GM12878 (cell line): ENCODE measurements around the gene SLC2A8. TPM values are rescaled to one million over a fixed set of nuclear protein-coding genes. Genes with fewer than 3 reads are reported as not detected.

ENCODE experiments used
- ATAC-seq: fragments of 200-7000 bp; cut with Tn5 transposase; 3 replicates; pipeline ENCODE4 v1.9.1; 2020; ENCODE audit warnings: mild to moderate bottlenecking, moderate library complexity
- BruUV-seq: library from RNA; stranded (reverse); fragments of 400-500 nt; replicated peaks from 2 replicates; lab custom pipeline; 2021; lab: Mats Ljungman, UMichigan
- CTCF ChIA-PET: fragments of 300-600 bp; sonication (Branson Sonifier 250); formaldehyde crosslinking; extraction: SDS; loops from one replicate; lab custom pipeline; 2021; ENCODE audit warnings: inconsistent platforms; lab: Yijun Ruan, JAX
- POLR2A ChIA-PET: fragments of 350-600 bp; formaldehyde crosslinking; extraction: SDS; loops from one replicate; lab custom pipeline; 2021; ENCODE audit warnings: inconsistent platforms; lab: Charles Lee
- RAD21 ChIA-PET: fragments of 300-600 bp; sonication (Branson Sonifier 250); formaldehyde crosslinking; loops from one replicate; lab custom pipeline; 2023; ENCODE audit warnings: antibody characterized with exemption; ENCODE audit not compliant: unreplicated experiment; lab: Charles Lee
- SMC1A ChIA-PET: fragments of 300-600 bp; sonication (Branson Sonifier 250); formaldehyde crosslinking; loops from one replicate; lab custom pipeline; 2023; ENCODE audit not compliant: unreplicated experiment, uncharacterized antibody; lab: Charles Lee
- DNase-seq: peaks from one replicate; pipeline ENCODE4 v3.0.0-alpha.2; 2011; ENCODE audit warnings: low read depth, low spot score
- FAIRE-seq: peaks from 3 replicates; lab custom pipeline; 2011; peaks lifted over from hg19 to GRCh38; lab: Jason Lieb, UNC
- H2AFZ ChIP-seq: 2 replicates; pipeline ENCODE4 v1.6.0; 2011; ENCODE audit warnings: low read depth, low read length, control low read depth; ENCODE audit not compliant: control insufficient read depth
- H3K27ac ChIP-seq: 2 replicates; pipeline ENCODE4 v1.5.1; 2011; ENCODE audit warnings: control low read depth; ENCODE audit not compliant: control insufficient read depth, insufficient read depth
- H3K27me3 ChIP-seq, 2 experiments: replicated peaks in 1 of 2; 2 replicates each; pipeline versions ENCODE4 v1.6.0 to v1.6.1; 2011; ENCODE audit warnings: low read length in 1 of 2; ENCODE audit not compliant: control insufficient read depth in 2 of 2, insufficient read depth in 2 of 2
- H3K36me3 ChIP-seq, 2 experiments: 2 replicates each; pipeline ENCODE4 v1.5.1; 2011; ENCODE audit warnings: low read length in 1 of 2; ENCODE audit not compliant: control insufficient read depth in 2 of 2, insufficient read depth in 2 of 2
- H3K4me1 ChIP-seq: 2 replicates; pipeline ENCODE4 v1.6.1; 2011; ENCODE audit warnings: mild to moderate bottlenecking, low read length, moderate library complexity, mixed read lengths; ENCODE audit not compliant: control insufficient read depth, insufficient read depth
- H3K4me2 ChIP-seq: 2 replicates; pipeline ENCODE4 v1.6.0; 2011; ENCODE audit warnings: control low read depth; ENCODE audit not compliant: control insufficient read depth, insufficient read depth
- H3K4me3 ChIP-seq: fragments of 200-600 bp; sonication (generic); 2 replicates; pipeline ENCODE4 v1.5.1; 2016
- H3K79me2 ChIP-seq: 2 replicates; pipeline ENCODE4 v1.6.0; 2011; ENCODE audit warnings: low read length; ENCODE audit not compliant: control insufficient read depth, insufficient read depth
- H3K9ac ChIP-seq: 2 replicates; pipeline ENCODE4 v1.8.0; 2011; ENCODE audit warnings: low read length, control low read depth, mixed read lengths; ENCODE audit not compliant: control insufficient read depth, insufficient read depth
- H3K9me3 ChIP-seq: replicated peaks from 3 replicates; pipeline ENCODE4 v1.5.1; 2011; ENCODE audit warnings: mild to moderate bottlenecking, low read length; ENCODE audit not compliant: control insufficient read depth, insufficient read depth
- H4K20me1 ChIP-seq: 2 replicates; pipeline ENCODE4 v1.6.0; 2011; ENCODE audit not compliant: control insufficient read depth, insufficient read depth
- CHD1 ChIP-seq: IDR thresholded peaks from 2 replicates; pipeline ENCODE4 v1.6.1; 2012; ENCODE audit warnings: low read depth, low read length, improper control_type of control experiment
- CHD4 ChIP-seq: fragments of 200-600 bp; sonication (generic); IDR thresholded peaks from 2 replicates; pipeline ENCODE4 v1.6.1; 2016; ENCODE audit warnings: mild to moderate bottlenecking
- FOXM1 ChIP-seq: IDR thresholded peaks from 2 replicates; pipeline ENCODE4 v1.6.1; 2012; ENCODE audit warnings: low read depth, mild to moderate bottlenecking, inconsistent platforms, low read length, moderate library complexity
- MTA2 ChIP-seq: fragments of 450-650 bp; IDR thresholded peaks from 2 replicates; pipeline ENCODE4 v1.6.1; 2016; ENCODE audit warnings: low read depth, mild to moderate bottlenecking, moderate library complexity
- MTA3 ChIP-seq: IDR thresholded peaks from 2 replicates; pipeline ENCODE4 v1.6.1; 2012; ENCODE audit warnings: low read length, inconsistent platforms, borderline replicate concordance
- MYC ChIP-seq: IDR thresholded peaks from 2 replicates; pipeline ENCODE4 v1.6.1; 2011; ENCODE audit warnings: mild to moderate bottlenecking, low read length, moderate library complexity, inconsistent platforms; ENCODE audit not compliant: insufficient read depth, insufficient replicate concordance, insufficient read length, severe bottlenecking
- NFXL1 ChIP-seq: fragments of 450-650 bp; IDR thresholded peaks from 2 replicates; pipeline ENCODE4 v1.6.1; 2017; ENCODE audit warnings: antibody characterized with exemption, mild to moderate bottlenecking, borderline replicate concordance
- NFYB ChIP-seq: IDR thresholded peaks from 2 replicates; pipeline ENCODE4 v1.6.1; 2011; ENCODE audit warnings: low read depth, mild to moderate bottlenecking, low read length, improper control_type of control experiment, moderate library complexity; ENCODE audit not compliant: insufficient read depth
- RUNX3 ChIP-seq: IDR thresholded peaks from 2 replicates; pipeline ENCODE4 v1.6.1; 2012; ENCODE audit warnings: low read length, inconsistent platforms
- SREBF1 ChIP-seq: IDR thresholded peaks from 2 replicates; pipeline ENCODE4 v1.6.1; 2012; ENCODE audit warnings: mild to moderate bottlenecking, low read length
- TCF3 ChIP-seq: IDR thresholded peaks from 2 replicates; pipeline ENCODE4 v1.6.1; 2012; ENCODE audit warnings: low read depth, mild to moderate bottlenecking, low read length, borderline replicate concordance; ENCODE audit not compliant: insufficient read depth
- TCF7 ChIP-seq: IDR thresholded peaks from 2 replicates; pipeline ENCODE4 v1.6.1; 2014; ENCODE audit warnings: antibody characterized with exemption, borderline replicate concordance
- ZNF24 ChIP-seq: fragments of 450-650 bp; IDR thresholded peaks from 2 replicates; pipeline ENCODE4 v1.6.1; 2017; ENCODE audit warnings: antibody characterized with exemption, mild to moderate bottlenecking
- ZSCAN29 ChIP-seq: fragments of 450-650 bp; IDR thresholded peaks from 2 replicates; pipeline ENCODE4 v1.6.1; 2017; ENCODE audit warnings: mild to moderate bottlenecking, moderate library complexity
- WGBS: methylation state at CpG from one replicate; pipeline ENCODE4 v1.1.6; 2016; ENCODE audit warnings: low lambda C conversion rate; ENCODE audit not compliant: insufficient replicate concordance, insufficient coverage; ENCODE audit errors: missing lambda C conversion rate; 5-methylcytosine and 5-hydroxymethylcytosine counted together
- in situ Hi-C: fragments of 300-500 bp; cut with MboI; formaldehyde crosslinking; loops from 9 replicates; pipeline ENCODE4 v1.14.3; 2018; ENCODE audit warnings: mixed read lengths
- intact Hi-C: fragments of 100-400 bp; cut with micrococcal nuclease; formaldehyde crosslinking; loops from one replicate; pipeline ENCODE4 v1.14.2; 2022; ENCODE audit not compliant: unreplicated experiment
- polyA plus RNA-seq, 11 experiments: library from polyadenylated mRNA; depleted of rRNA in 4 of 11; unstranded in 6 of 11; stranded (reverse) in 5 of 11; fragments of >200 nt; fragmentation: Nextera tagmentation in 4 of 11; fragmentation: Illumina TruSeq in 1 of 11; extraction: Ambion mirVana in 4 of 11; extraction: Trizol in 1 of 11; gene quantifications; 1 replicate in 1 of 11; 2 replicates in 10 of 11; pipeline versions ENCODE4 v1.2.1 to v1.2.3, GENCODE V29; 2011 to 2016; ENCODE audit warnings: inconsistent platforms in 2 of 11, missing spikeins in 2 of 11, low read depth in 1 of 11
- total RNA-seq, 4 experiments: library from RNA; depleted of rRNA in 3 of 4; stranded (reverse); fragments of >200 nt in 3 of 4; fragmentation: Illumina TruSeq in 1 of 4; extraction: Trizol in 1 of 4; gene quantifications; 2 replicates each; pipeline versions ENCODE4 v1.2.1 to v1.2.3, GENCODE V29; 2013 to 2021
- TF ChIP-seq, protein P1 (sequence below): fragments of 450-650 bp; IDR thresholded peaks from 2 replicates; pipeline ENCODE4 v1.6.1; 2017; ENCODE audit warnings: antibody characterized with exemption, mild to moderate bottlenecking, moderate library complexity
- TF ChIP-seq, protein P2 (sequence below): fragments of 450-650 bp; formaldehyde crosslinking; IDR thresholded peaks from 2 replicates; pipeline ENCODE4 v1.4.0; 2020; ENCODE audit warnings: mild to moderate bottlenecking, moderate library complexity
- TF ChIP-seq, protein P3 (sequence below): IDR thresholded peaks from 2 replicates; pipeline ENCODE4 v1.6.1; 2011; ENCODE audit warnings: low read depth, mild to moderate bottlenecking, low read length, moderate library complexity, borderline replicate concordance; ENCODE audit errors: extremely low read depth

SLC2A8 gene
- total and polyA plus RNA-seq, 10 of the 15 experiments (the other 5 are each of a cell fraction or from before 2014, with no cell fraction given), result 0.31 to 22.7 (median 10.0) TPM

DNA sequence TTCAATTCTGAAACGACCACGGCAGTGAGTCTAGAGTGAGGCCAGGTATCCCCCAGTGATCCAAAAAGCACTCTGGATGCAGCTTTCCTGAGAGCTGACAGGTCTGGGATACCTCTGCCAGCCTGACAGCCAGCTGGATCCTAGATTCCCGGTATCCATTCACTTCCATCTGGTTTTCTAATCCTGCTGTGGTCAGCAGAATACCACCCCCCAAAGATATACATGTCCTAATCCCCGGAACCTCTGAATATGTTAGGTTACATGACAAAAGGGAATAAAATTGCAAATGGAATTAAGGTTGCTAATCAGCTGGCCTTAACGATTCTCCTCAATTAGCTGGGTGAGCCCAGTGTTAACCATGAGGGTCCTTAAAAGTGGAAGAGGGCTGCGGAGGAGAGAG lies 25.8 kb downstream of the SLC2A8 start:
- no TSS peak for BruUV-seq
- Histone ChIP-seq H3K9me3 (no peaks in the 10 kb centered on the region), H3K4me3 (peak overlapping the region; percentile 90), H3K27me3 (no peaks in the 10 kb centered on the region), H3K27ac (peak overlapping the region; percentile 88; the same call in 1 of the 2 replicates), H2AFZ (no peak overlapping the region; the same call in 1 of the 2 replicates), H3K4me1 (peaks cover 13% of the 10 kb centered on the region), H3K79me2 (peaks cover 44% of the 10 kb centered on the region), H4K20me1 (no peaks in the 10 kb centered on the region), H3K9ac (peak overlapping the region; percentile 99), H3K4me2 (peak overlapping the region; percentile 92), H3K36me3 (no peaks in the 10 kb centered on the region)
- intact Hi-C loops (loop anchor here (5.0 to 10.0 kb wide), 2 partner anchors 110 to 478 kb away; no protein-coding TSS in a partner anchor), in situ Hi-C loops (no loop called here)
- CTCF ChIA-PET, result interaction anchor here (0.8 to 1.9 kb wide), 7 partner anchors 24 to 311 kb away, joined by 3 to 6 read pairs (median 4); partner anchors contain the start of genes LRSAM1, RPL12 and SLC2A8
- TF ChIP-seq NFXL1 (no peak), MYC (no peak), SREBF1 (no peak), CHD1 (no peak), TCF7 (no peak), TCF3 (no peak), ZSCAN29 (no peak), FOXM1 (no peak), MTA2 (no peak), NFYB (no peak), ZNF24 (no peak), MTA3 (no peak), CHD4 (no peak), RUNX3 (no peak)
- TF ChIP-seq, protein P1, sequence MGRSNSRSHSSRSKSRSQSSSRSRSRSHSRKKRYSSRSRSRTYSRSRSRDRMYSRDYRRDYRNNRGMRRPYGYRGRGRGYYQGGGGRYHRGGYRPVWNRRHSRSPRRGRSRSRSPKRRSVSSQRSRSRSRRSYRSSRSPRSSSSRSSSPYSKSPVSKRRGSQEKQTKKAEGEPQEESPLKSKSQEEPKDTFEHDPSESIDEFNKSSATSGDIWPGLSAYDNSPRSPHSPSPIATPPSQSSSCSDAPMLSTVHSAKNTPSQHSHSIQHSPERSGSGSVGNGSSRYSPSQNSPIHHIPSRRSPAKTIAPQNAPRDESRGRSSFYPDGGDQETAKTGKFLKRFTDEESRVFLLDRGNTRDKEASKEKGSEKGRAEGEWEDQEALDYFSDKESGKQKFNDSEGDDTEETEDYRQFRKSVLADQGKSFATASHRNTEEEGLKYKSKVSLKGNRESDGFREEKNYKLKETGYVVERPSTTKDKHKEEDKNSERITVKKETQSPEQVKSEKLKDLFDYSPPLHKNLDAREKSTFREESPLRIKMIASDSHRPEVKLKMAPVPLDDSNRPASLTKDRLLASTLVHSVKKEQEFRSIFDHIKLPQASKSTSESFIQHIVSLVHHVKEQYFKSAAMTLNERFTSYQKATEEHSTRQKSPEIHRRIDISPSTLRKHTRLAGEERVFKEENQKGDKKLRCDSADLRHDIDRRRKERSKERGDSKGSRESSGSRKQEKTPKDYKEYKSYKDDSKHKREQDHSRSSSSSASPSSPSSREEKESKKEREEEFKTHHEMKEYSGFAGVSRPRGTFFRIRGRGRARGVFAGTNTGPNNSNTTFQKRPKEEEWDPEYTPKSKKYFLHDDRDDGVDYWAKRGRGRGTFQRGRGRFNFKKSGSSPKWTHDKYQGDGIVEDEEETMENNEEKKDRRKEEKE, result no peak
- TF ChIP-seq, protein P2, sequence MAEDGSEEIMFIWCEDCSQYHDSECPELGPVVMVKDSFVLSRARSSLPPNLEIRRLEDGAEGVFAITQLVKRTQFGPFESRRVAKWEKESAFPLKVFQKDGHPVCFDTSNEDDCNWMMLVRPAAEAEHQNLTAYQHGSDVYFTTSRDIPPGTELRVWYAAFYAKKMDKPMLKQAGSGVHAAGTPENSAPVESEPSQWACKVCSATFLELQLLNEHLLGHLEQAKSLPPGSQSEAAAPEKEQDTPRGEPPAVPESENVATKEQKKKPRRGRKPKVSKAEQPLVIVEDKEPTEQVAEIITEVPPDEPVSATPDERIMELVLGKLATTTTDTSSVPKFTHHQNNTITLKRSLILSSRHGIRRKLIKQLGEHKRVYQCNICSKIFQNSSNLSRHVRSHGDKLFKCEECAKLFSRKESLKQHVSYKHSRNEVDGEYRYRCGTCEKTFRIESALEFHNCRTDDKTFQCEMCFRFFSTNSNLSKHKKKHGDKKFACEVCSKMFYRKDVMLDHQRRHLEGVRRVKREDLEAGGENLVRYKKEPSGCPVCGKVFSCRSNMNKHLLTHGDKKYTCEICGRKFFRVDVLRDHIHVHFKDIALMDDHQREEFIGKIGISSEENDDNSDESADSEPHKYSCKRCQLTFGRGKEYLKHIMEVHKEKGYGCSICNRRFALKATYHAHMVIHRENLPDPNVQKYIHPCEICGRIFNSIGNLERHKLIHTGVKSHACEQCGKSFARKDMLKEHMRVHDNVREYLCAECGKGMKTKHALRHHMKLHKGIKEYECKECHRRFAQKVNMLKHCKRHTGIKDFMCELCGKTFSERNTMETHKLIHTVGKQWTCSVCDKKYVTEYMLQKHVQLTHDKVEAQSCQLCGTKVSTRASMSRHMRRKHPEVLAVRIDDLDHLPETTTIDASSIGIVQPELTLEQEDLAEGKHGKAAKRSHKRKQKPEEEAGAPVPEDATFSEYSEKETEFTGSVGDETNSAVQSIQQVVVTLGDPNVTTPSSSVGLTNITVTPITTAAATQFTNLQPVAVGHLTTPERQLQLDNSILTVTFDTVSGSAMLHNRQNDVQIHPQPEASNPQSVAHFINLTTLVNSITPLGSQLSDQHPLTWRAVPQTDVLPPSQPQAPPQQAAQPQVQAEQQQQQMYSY (CRISPR knock-in tag), result no peak
- TF ChIP-seq, protein P3, sequence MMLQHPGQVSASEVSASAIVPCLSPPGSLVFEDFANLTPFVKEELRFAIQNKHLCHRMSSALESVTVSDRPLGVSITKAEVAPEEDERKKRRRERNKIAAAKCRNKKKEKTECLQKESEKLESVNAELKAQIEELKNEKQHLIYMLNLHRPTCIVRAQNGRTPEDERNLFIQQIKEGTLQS, result no peak
- SMC1A ChIA-PET, result interaction anchor here (0.7 to 2.0 kb wide), 5 partner anchors 26 to 482 kb away, joined by 3 to 7 read pairs (median 4); partner anchors contain the start of gene SLC2A8
- WGBS, result 93% methylated on average over 6 of the region's 6 CpGs
- DNase-seq, result no peak
- POLR2A ChIA-PET, result interaction anchor here (1.2 to 2.8 kb wide), 2 partner anchors 26 to 28 kb away, joined by 5 to 26 read pairs; partner anchors contain the start of genes LRSAM1, RPL12 and SLC2A8
- RAD21 ChIA-PET, result interaction anchor here (1.2 kb wide), 1 partner anchor 26 kb away, joined by 3 read pairs; no protein-coding TSS in a partner anchor
- ATAC-seq, result no peak
- FAIRE-seq, result no peak
